PC-9 (cell line): ENCODE results near the gene PRR19. TPM values are rescaled to one million over a fixed set of nuclear protein-coding genes. Genes with fewer than 3 reads are reported as not detected.

Experiments
- BruUV-seq: library from RNA; stranded (reverse); fragments of 400-500 nt; replicated peaks from 2 replicates; lab custom pipeline; 2021; lab: Mats Ljungman, UMichigan
- CTCF ChIA-PET: fragments of 300-600 bp; sonication (Branson Sonifier 250); formaldehyde crosslinking; loops from one replicate; lab custom pipeline; 2022; ENCODE audit warnings: antibody characterized with exemption; lab: Charles Lee
- POLR2A ChIA-PET: fragments of 300-600 bp; sonication (Branson Sonifier 250); formaldehyde crosslinking; loops from one replicate; lab custom pipeline; 2022; ENCODE audit warnings: antibody characterized with exemption; ENCODE audit not compliant: unreplicated experiment; lab: Charles Lee
- DNase-seq, 2 experiments: peaks; one replicate each; pipeline versions ENCODE4 v3.0.0 to v3.0.0-alpha.2; 2015 to 2022; ENCODE audit warnings: mixed read lengths in 1 of 2
- H2AFZ ChIP-seq: fragments of 200-600 bp; sonication (generic); 2 replicates; pipeline ENCODE4 v1.8.1; 2017; ENCODE audit warnings: antibody characterized with exemption
- H3F3A ChIP-seq: fragments of 200-600 bp; sonication (generic); 2 replicates; pipeline ENCODE4 v1.8.1; 2017; ENCODE audit warnings: antibody characterized with exemption, mild to moderate bottlenecking, low read depth; ENCODE audit not compliant: insufficient read depth
- H3K27ac ChIP-seq: fragments of 200-600 bp; sonication (generic); 2 replicates; pipeline ENCODE4 v1.6.1; 2016; ENCODE audit warnings: mixed run types
- H3K27me3 ChIP-seq: fragments of 200-600 bp; sonication (generic); 2 replicates; pipeline ENCODE4 v1.6.1; 2016; ENCODE audit warnings: low read depth, mixed run types; ENCODE audit not compliant: insufficient read depth
- H3K36me3 ChIP-seq: fragments of 200-600 bp; sonication (generic); 2 replicates; pipeline ENCODE4 v1.6.1; 2016; ENCODE audit warnings: low read depth, mixed run types
- H3K4me1 ChIP-seq: fragments of 200-600 bp; sonication (generic); replicated peaks from 2 replicates; pipeline ENCODE4 v1.6.1; 2016; ENCODE audit warnings: mixed run types; ENCODE audit not compliant: insufficient read depth
- H3K4me2 ChIP-seq: fragments of 200-600 bp; sonication (generic); 2 replicates; pipeline ENCODE4 v1.6.1; 2017; ENCODE audit warnings: mixed run types
- H3K4me3 ChIP-seq: fragments of 200-600 bp; sonication (generic); 2 replicates; pipeline ENCODE4 v1.6.1; 2016; ENCODE audit warnings: mixed run types
- H3K79me2 ChIP-seq: fragments of 200-600 bp; sonication (generic); 2 replicates; pipeline ENCODE4 v1.6.1; 2017; ENCODE audit warnings: low read depth, mixed run types
- H3K9me2 ChIP-seq: fragments of 200-600 bp; sonication (generic); 2 replicates; pipeline ENCODE4 v1.8.1; 2017; ENCODE audit warnings: mild to moderate bottlenecking; ENCODE audit not compliant: insufficient read depth
- H3K9me3 ChIP-seq: fragments of 200-600 bp; sonication (generic); 2 replicates; pipeline ENCODE4 v1.8.1; 2016; ENCODE audit warnings: low read depth; ENCODE audit not compliant: insufficient read depth
- H4K20me1 ChIP-seq: fragments of 200-600 bp; sonication (generic); 2 replicates; pipeline ENCODE4 v1.8.1; 2017; ENCODE audit not compliant: insufficient read depth
- EZH2 ChIP-seq: fragments of 200-600 bp; sonication (generic); IDR thresholded peaks from 2 replicates; pipeline ENCODE4 v1.8.0; 2017; ENCODE audit warnings: antibody characterized with exemption, low read depth
- intact Hi-C: fragments of 100-400 bp; cut with micrococcal nuclease; formaldehyde crosslinking; loops from one replicate; pipeline ENCODE4 v1.10.0; 2022; ENCODE audit not compliant: unreplicated experiment
- total RNA-seq: library from RNA; stranded (reverse); gene quantifications from 2 replicates; pipeline ENCODE4 v1.2.3, GENCODE V29; 2021
- TF ChIP-seq, protein P1 (sequence below): fragments of 200-600 bp; sonication (generic); conservative IDR thresholded peaks from 2 replicates; pipeline ENCODE4 v1.6.1; 2017; ENCODE audit warnings: mixed run types, antibody characterized with exemption, mild to moderate bottlenecking, moderate library complexity

PRR19 gene
- total RNA-seq, 1 experiment from 2014 or later, result 0.85 TPM

GRCh38 chr19:42282819-42283187 lies 19.1 kb upstream of the PRR19 start:
- Histone ChIP-seq H3K27ac (no peak overlapping the region), H3K36me3 (no peaks in the 10 kb centered on the region), H3K9me3 (no peaks in the 10 kb centered on the region), H3F3A (peaks cover 35% of the 10 kb centered on the region; the same call in 1 of the 2 replicates), H3K4me1 (peaks cover 42% of the 10 kb centered on the region), H2AFZ (no peak overlapping the region), H3K27me3 (no peaks in the 10 kb centered on the region), H4K20me1 (peaks cover 15% of the 10 kb centered on the region; the same call in 1 of the 2 replicates), H3K9me2 (no peaks in the 10 kb centered on the region), H3K4me3 (no peak overlapping the region), H3K79me2 (peaks cover 14% of the 10 kb centered on the region; the same call in 1 of the 2 replicates), H3K4me2 (peak overlapping the region; percentile 85)
- DNase-seq, result no peak
- BruUV-seq, result no TSS peak
- intact Hi-C loops, result loop anchor here (1.0 to 5.0 kb wide), 3 partner anchors 40 to 66 kb away; partner anchors contain the start of genes DEDD2 and MEGF8
- TF ChIP-seq EZH2, result no peak
- TF ChIP-seq, protein P1, sequence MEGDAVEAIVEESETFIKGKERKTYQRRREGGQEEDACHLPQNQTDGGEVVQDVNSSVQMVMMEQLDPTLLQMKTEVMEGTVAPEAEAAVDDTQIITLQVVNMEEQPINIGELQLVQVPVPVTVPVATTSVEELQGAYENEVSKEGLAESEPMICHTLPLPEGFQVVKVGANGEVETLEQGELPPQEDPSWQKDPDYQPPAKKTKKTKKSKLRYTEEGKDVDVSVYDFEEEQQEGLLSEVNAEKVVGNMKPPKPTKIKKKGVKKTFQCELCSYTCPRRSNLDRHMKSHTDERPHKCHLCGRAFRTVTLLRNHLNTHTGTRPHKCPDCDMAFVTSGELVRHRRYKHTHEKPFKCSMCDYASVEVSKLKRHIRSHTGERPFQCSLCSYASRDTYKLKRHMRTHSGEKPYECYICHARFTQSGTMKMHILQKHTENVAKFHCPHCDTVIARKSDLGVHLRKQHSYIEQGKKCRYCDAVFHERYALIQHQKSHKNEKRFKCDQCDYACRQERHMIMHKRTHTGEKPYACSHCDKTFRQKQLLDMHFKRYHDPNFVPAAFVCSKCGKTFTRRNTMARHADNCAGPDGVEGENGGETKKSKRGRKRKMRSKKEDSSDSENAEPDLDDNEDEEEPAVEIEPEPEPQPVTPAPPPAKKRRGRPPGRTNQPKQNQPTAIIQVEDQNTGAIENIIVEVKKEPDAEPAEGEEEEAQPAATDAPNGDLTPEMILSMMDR, result no peak
- ChIA-PET CTCF (interaction anchor here (0.6 kb wide), 1 partner anchor 75 kb away, joined by 3 read pairs; no protein-coding TSS in a partner anchor), POLR2A (interaction anchor here (1.7 kb wide), 1 partner anchor 39 kb away, joined by 16 read pairs; no protein-coding TSS in a partner anchor)

GRCh38 chr19:42283188-42284065 lies 18.5 kb upstream of the PRR19 start:
- intact Hi-C loops, result loop anchor here (1.0 to 5.0 kb wide), 3 partner anchors 40 to 66 kb away; partner anchors contain the start of genes DEDD2 and MEGF8
- POLR2A ChIA-PET, result no interaction called here

More at GRCh38 chr19:42283188-42284065, 18.5 kb upstream of the PRR19 start:
- DNase-seq, result peak; percentile 71 to 94
- peaks cover 15% of the 10 kb centered on the region; the same call in 1 of the 2 replicates for H4K20me1 ChIP-seq
- no peaks in the 10 kb centered on the region for H3K27me3 ChIP-seq
- peaks cover 42% of the 10 kb centered on the region for H3K4me1 ChIP-seq
- peaks cover 14% of the 10 kb centered on the region; the same call in 1 of the 2 replicates for H3K79me2 ChIP-seq
- CTCF ChIA-PET, result interaction anchor here (0.6 kb wide), 1 partner anchor 1375 kb away, joined by 3 read pairs; no protein-coding TSS in a partner anchor
- peak overlapping the region; percentile 85 for H3K4me2 ChIP-seq
- no peak overlapping the region for H3K27ac ChIP-seq
- no peak for TF ChIP-seq EZH2
- TF ChIP-seq, protein P1, result no peak
- peak overlapping the region; percentile 76; the same call in 1 of the 2 replicates for H2AFZ ChIP-seq
- H3F3A ChIP-seq, result peaks cover 35% of the 10 kb centered on the region; the same call in 1 of the 2 replicates
- TSS peak; percentile 40 for BruUV-seq
- H3K9me3 ChIP-seq, result no peaks in the 10 kb centered on the region
- H3K9me2 ChIP-seq, result no peaks in the 10 kb centered on the region
- H3K4me3 ChIP-seq, result peak overlapping the region; percentile 66
- no peaks in the 10 kb centered on the region for H3K36me3 ChIP-seq
